Liver (tissue), 9 donors: ENCODE data around the gene TNC. TPM values are rescaled to one million over a fixed set of nuclear protein-coding genes. Genes with fewer than 3 reads are reported as not detected.

Experiments
- DNase-seq: peaks from one replicate; pipeline ENCODE4 v3.0.0-alpha.2; 2017; ENCODE audit warnings: low spot score
- H3K27ac ChIP-seq, 2 donors: one replicate each; pipeline ENCODE4 v1.7.0; 2013; ENCODE audit warnings: inconsistent platforms in 2 of 2, low read length in 2 of 2, control low read depth in 1 of 2, low read depth in 1 of 2, mild to moderate bottlenecking in 1 of 2
- H3K27me3 ChIP-seq, 4 donors: one replicate each; pipeline versions ENCODE4 v1.6.1 to v1.7.0; 2013; ENCODE audit warnings: low read length in 3 of 4, inconsistent platforms in 1 of 4, mild to moderate bottlenecking in 1 of 4, moderate library complexity in 1 of 4; ENCODE audit not compliant: control insufficient read depth in 4 of 4, insufficient read depth in 4 of 4
- H3K36me3 ChIP-seq, 4 donors: one replicate each; pipeline versions ENCODE4 v1.6.1 to v1.7.0; 2013; ENCODE audit warnings: low read length in 3 of 4, mild to moderate bottlenecking in 3 of 4, low read depth in 1 of 4, moderate library complexity in 1 of 4; ENCODE audit not compliant: control insufficient read depth in 4 of 4, insufficient read depth in 3 of 4
- H3K4me1 ChIP-seq, 4 donors: one replicate each; pipeline versions ENCODE4 v1.6.1 to v1.7.0; 2013; ENCODE audit warnings: low read length in 3 of 4, mild to moderate bottlenecking in 3 of 4, moderate library complexity in 1 of 4; ENCODE audit not compliant: control insufficient read depth in 4 of 4, insufficient read depth in 4 of 4
- H3K4me3 ChIP-seq, 3 donors: one replicate each; pipeline versions ENCODE4 v1.6.1 to v1.7.0; 2013; ENCODE audit warnings: low read length in 3 of 3, control low read depth in 1 of 3, low read depth in 1 of 3, mild to moderate bottlenecking in 1 of 3
- H3K9ac ChIP-seq, 2 donors: one replicate each; pipeline ENCODE4 v1.7.0; 2013; ENCODE audit warnings: low read length in 2 of 2, mild to moderate bottlenecking in 2 of 2, moderate library complexity in 2 of 2, control low read depth in 1 of 2, low read depth in 1 of 2
- H3K9me3 ChIP-seq, 4 donors: one replicate each; pipeline versions ENCODE4 v1.6.1 to v1.7.0; 2013; ENCODE audit warnings: low read length in 3 of 4; ENCODE audit not compliant: control insufficient read depth in 4 of 4
- EGR1 ChIP-seq, 2 donors: IDR thresholded peaks; 2 replicates each; pipeline ENCODE4 v1.6.1; 2016 to 2018; ENCODE audit warnings: antibody characterized with exemption in 2 of 2, low read depth in 2 of 2
- FOXA1 ChIP-seq: IDR thresholded peaks from 2 replicates; pipeline ENCODE4 v1.6.1; 2016; ENCODE audit warnings: antibody characterized with exemption
- FOXA2 ChIP-seq: IDR thresholded peaks from 2 replicates; pipeline ENCODE4 v1.6.1; 2016; ENCODE audit warnings: antibody characterized with exemption
- JUND ChIP-seq, 2 donors: IDR thresholded peaks; 2 replicates each; pipeline ENCODE4 v1.6.1; 2016; ENCODE audit warnings: antibody characterized with exemption in 2 of 2
- NR2F2 ChIP-seq: IDR thresholded peaks from 2 replicates; pipeline ENCODE4 v1.6.1; 2016; ENCODE audit warnings: antibody characterized with exemption
- RAD21 ChIP-seq, 2 donors: IDR thresholded peaks; 2 replicates each; pipeline ENCODE4 v1.6.1; 2016; ENCODE audit warnings: antibody characterized with exemption in 2 of 2, mild to moderate bottlenecking in 2 of 2
- RXRA ChIP-seq, 2 donors: IDR thresholded peaks; 2 replicates each; pipeline ENCODE4 v1.6.1; 2017 to 2018; ENCODE audit warnings: antibody characterized with exemption in 2 of 2, mild to moderate bottlenecking in 1 of 2
- TAF1 ChIP-seq: conservative IDR thresholded peaks from 2 replicates; pipeline ENCODE4 v1.6.1; 2016; ENCODE audit warnings: antibody characterized with exemption, mild to moderate bottlenecking
- WGBS: extraction: QIAGEN DNeasy Blood & Tissue Kit; methylation state at CpG from one replicate; pipeline ENCODE4 v1.1.7; 2013; 5-methylcytosine and 5-hydroxymethylcytosine counted together
- polyA plus RNA-seq, 2 donors: library from polyadenylated mRNA; stranded (reverse) in 1 of 2; unstranded in 1 of 2; fragments of 200-250 nt in 1 of 2; fragments of >200 nt in 1 of 2; fragmentation: Nextera tagmentation in 1 of 2; extraction: Ambion mirVana in 1 of 2; gene quantifications; one replicate each; pipeline versions ENCODE4 v1.2.1 to v1.2.3, GENCODE V29; 2013 to 2015
- total RNA-seq, 2 donors: library from RNA; depleted of rRNA; stranded (reverse); fragments of >200 nt; gene quantifications; one replicate each; pipeline ENCODE4 v1.2.3, GENCODE V29; 2014
- TF ChIP-seq, protein P1 (sequence below): IDR thresholded peaks from 2 replicates; pipeline ENCODE4 v1.6.1; 2016; ENCODE audit warnings: antibody characterized with exemption
- TF ChIP-seq, protein P2 (sequence below): fragments of 150-350 bp; IDR thresholded peaks from 2 replicates; pipeline ENCODE4 v1.5.1; 2017; ENCODE audit warnings: improper control_type of control experiment, low read depth, low read length; ENCODE audit not compliant: missing input control
- donor health status: healthy.
- donor health status: healthy.
- donor health status: healthy.
- donor health status: healthy.
- donor health status: healthy.

Gene TNC
- total and polyA plus RNA-seq, 4 donors, result 0.19 to 6.3 (median 1.8) TPM

DNA sequence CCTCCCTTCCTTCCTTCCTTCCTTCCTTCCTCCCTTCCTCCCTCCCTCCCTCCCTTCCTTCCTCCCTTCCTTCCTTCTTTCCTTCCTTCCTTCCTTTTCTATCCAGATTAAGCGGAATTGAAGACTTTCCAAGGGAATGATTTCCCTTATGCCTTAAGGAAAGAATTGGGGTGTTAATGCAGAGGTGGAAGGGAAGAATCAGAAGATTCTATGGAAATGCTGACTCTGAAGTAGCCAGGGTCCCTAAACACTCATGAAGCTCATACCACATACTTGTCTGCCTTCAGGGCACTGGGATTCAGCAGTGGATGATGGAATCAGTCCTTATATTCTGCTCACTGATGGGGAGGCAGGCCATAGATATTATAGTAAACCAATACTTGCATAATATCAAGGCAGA, 48.2 kb downstream of the TNC start:
- Histone ChIP-seq H3K27me3 (no peaks in the 10 kb centered on the region), H3K9ac (no peak overlapping the region), H3K4me1 (no peaks in the 10 kb centered on the region), H3K36me3 (no peaks in the 10 kb centered on the region), H3K9me3 (no peaks in the 10 kb centered on the region), H3K27ac (no peak overlapping the region), H3K4me3 (no peak overlapping the region)
- no peak for TF ChIP-seq EGR1 (IDR thresholded peaks at IDR 0.05; ENCODE audit: low read depth in 2 of 2)
- no peak for TF ChIP-seq TAF1
- no peak for TF ChIP-seq NR2F2
- no peak for TF ChIP-seq FOXA1
- TF ChIP-seq RXRA (IDR thresholded peaks at IDR 0.05), result no peak
- TF ChIP-seq, protein P1, sequence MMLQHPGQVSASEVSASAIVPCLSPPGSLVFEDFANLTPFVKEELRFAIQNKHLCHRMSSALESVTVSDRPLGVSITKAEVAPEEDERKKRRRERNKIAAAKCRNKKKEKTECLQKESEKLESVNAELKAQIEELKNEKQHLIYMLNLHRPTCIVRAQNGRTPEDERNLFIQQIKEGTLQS, result no peak
- 91% methylated on average over 1 of the region's 1 CpG for WGBS
- no peak for DNase-seq

DNA sequence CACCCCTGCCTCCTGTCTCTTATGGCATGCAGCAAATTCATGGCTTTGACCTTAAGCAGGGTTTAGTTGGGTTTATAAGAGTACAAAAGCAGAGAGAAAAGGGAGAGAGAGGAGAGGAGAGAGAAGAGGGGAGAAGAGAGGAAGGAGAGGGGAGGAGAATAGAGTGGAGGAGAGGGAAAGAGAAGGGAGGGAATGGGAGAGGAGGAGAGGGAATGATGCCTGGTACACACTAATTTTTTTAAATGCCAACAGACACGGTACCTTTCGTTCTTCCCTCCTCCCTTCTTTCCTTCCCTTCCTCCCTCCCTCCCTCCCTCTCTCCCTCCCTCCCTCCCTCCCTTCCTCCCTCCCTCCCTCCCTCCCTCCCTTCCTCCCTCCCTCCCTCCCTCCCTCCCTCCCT, 48.7 kb downstream of the TNC start:
- 80% methylated on average over 2 of the region's 2 CpGs for WGBS
- Histone ChIP-seq H3K27me3 (no peaks in the 10 kb centered on the region), H3K36me3 (no peaks in the 10 kb centered on the region)

DNA sequence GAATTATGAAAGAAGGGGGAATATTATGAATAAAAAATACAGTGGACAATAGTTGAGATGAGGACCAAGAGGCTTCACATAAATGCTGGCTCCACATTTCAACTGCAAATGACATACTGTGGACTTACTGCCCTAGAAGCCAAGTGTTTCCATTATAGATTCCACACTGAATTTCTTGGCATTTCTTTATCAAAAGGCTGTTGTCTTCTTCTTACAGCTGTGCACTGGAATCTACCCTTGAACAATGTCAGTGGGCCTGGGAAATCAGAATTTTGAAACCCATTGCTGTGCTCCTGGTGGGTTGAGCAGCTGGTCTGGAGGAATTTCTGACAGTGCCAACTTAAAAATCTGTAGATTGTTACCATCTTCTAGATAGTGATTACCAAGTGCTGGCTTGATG, 49.9 kb downstream of the TNC start:
- Histone ChIP-seq H3K36me3 (no peaks in the 10 kb centered on the region), H3K9me3 (no peaks in the 10 kb centered on the region), H3K27ac (no peak overlapping the region), H3K27me3 (no peaks in the 10 kb centered on the region), H3K9ac (no peak overlapping the region), H3K4me1 (no peaks in the 10 kb centered on the region), H3K4me3 (no peak overlapping the region)
- DNase-seq, result no peak
- TF ChIP-seq, protein P2, sequence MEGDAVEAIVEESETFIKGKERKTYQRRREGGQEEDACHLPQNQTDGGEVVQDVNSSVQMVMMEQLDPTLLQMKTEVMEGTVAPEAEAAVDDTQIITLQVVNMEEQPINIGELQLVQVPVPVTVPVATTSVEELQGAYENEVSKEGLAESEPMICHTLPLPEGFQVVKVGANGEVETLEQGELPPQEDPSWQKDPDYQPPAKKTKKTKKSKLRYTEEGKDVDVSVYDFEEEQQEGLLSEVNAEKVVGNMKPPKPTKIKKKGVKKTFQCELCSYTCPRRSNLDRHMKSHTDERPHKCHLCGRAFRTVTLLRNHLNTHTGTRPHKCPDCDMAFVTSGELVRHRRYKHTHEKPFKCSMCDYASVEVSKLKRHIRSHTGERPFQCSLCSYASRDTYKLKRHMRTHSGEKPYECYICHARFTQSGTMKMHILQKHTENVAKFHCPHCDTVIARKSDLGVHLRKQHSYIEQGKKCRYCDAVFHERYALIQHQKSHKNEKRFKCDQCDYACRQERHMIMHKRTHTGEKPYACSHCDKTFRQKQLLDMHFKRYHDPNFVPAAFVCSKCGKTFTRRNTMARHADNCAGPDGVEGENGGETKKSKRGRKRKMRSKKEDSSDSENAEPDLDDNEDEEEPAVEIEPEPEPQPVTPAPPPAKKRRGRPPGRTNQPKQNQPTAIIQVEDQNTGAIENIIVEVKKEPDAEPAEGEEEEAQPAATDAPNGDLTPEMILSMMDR, result no peak
- no peak for TF ChIP-seq RXRA (IDR thresholded peaks at IDR 0.05)
- no peak for TF ChIP-seq EGR1 (IDR thresholded peaks at IDR 0.05; ENCODE audit: low read depth in 2 of 2)
- TF ChIP-seq FOXA2, result no peak
- TF ChIP-seq JUND (IDR thresholded peaks at IDR 0.05), result no peak

More for the DNA sequence above, 48.7 kb downstream of the TNC start:
- Histone ChIP-seq H3K27ac (no peak overlapping the region), H3K4me3 (no peak overlapping the region), H3K9me3 (no peaks in the 10 kb centered on the region), H3K4me1 (no peaks in the 10 kb centered on the region), H3K9ac (no peak overlapping the region)
- no peak for DNase-seq
- no peak for TF ChIP-seq RAD21 (IDR thresholded peaks at IDR 0.05)
- TF ChIP-seq, protein P2, result no peak
- no peak for TF ChIP-seq FOXA2
